ENCODE measurements around the gene NFIB. TPM values are rescaled to one million over a fixed set of nuclear protein-coding genes. Genes with fewer than 3 reads are reported as not detected.

The NFIB gene
- polyA plus RNA-seq, 3 donors: not detected

- peak overlapping the region in 1 of 2 donors; percentile 11 for H3K4me3 Mint-ChIP-seq
- no peaks in the 10 kb centered on the region for H4K20me1 ChIP-seq (ENCODE audit: insufficient read depth, low read length)
- DNase-seq: no peak
- no peaks in the 10 kb centered on the region for H3K36me3 ChIP-seq (replicated peaks in 1 of 2; ENCODE audit: control insufficient read depth in 1 of 2, insufficient read depth in 2 of 2, low read length in 2 of 2)
- H3K27ac ChIP-seq (ENCODE audit: low read depth in 1 of 2, low read length in 2 of 2): no peak overlapping the region
- H3K4me3 ChIP-seq (replicated peaks in 1 of 3; ENCODE audit: low read depth in 2 of 3, low read length in 3 of 3): no peak overlapping the region
- peaks cover 29 to 62% (median 47%) of the 10 kb centered on the region in 3 donors for H3K27me3 Mint-ChIP-seq (ENCODE audit: low read depth in 3 of 3)
- no peak overlapping the region for H2AFZ ChIP-seq (ENCODE audit: insufficient read depth, low read depth, low read length, poor library complexity, severe bottlenecking)
- H3K9ac ChIP-seq (ENCODE audit: insufficient read depth, low read length, poor library complexity, severe bottlenecking): no peak overlapping the region
- peaks cover 1 to 6% of the 10 kb centered on the region in 2 donors for H3K4me1 ChIP-seq (ENCODE audit: control insufficient read depth in 1 of 2, insufficient read depth in 2 of 2, low read length in 2 of 2)
- peaks cover 0 to 8% of the 10 kb centered on the region in 2 donors for H3K9me3 ChIP-seq (replicated peaks in 1 of 2; ENCODE audit: control insufficient read depth in 1 of 2, insufficient read depth in 1 of 2, low read length in 2 of 2)
- peaks cover 2 to 7% of the 10 kb centered on the region in 2 donors for H3K36me3 Mint-ChIP-seq
- no peaks in the 10 kb centered on the region for H3K79me2 ChIP-seq (ENCODE audit: insufficient read depth, low read length)
- no CpG with 5 or more reads among the region's 2 CpGs for WGBS (ENCODE audit: insufficient coverage)
- intact Hi-C loops (cut with micrococcal nuclease): no loop called here
- H3K4me1 Mint-ChIP-seq: peaks cover 10% of the 10 kb centered on the region
- H3K4me2 ChIP-seq (replicated peaks; ENCODE audit: extremely low read depth, low read length, poor library complexity, severe bottlenecking): no peak overlapping the region
- no peak overlapping the region for H3K27ac Mint-ChIP-seq
- TF ChIP-seq CTCF (IDR thresholded peaks at IDR 0.05): no peak
- peaks cover 48 to 67% of the 10 kb centered on the region in 2 donors for H3K27me3 ChIP-seq (ENCODE audit: control insufficient read depth in 2 of 2, insufficient read depth in 2 of 2, low read length in 2 of 2)
- peaks cover 0 to 16% (median 7%) of the 10 kb centered on the region in 7 donors for H3K9me3 Mint-ChIP-seq
These were observed 4.5 kb downstream of the NFIB start for GRCh38 chr9:14309403-14309802.

- H4K20me1 ChIP-seq (ENCODE audit: insufficient read depth, low read length): no peaks in the 10 kb centered on the region
- no peak overlapping the region for H3K27ac ChIP-seq (ENCODE audit: low read depth in 1 of 2, low read length in 2 of 2)
- H3K9me3 ChIP-seq (replicated peaks in 1 of 2; ENCODE audit: control insufficient read depth in 1 of 2, insufficient read depth in 1 of 2, low read length in 2 of 2): peaks cover 0 to 8% of the 10 kb centered on the region in 2 donors
- H3K9ac ChIP-seq (ENCODE audit: insufficient read depth, low read length, poor library complexity, severe bottlenecking): no peak overlapping the region
- Mint-ChIP-seq H3K4me1 (peaks cover 7% of the 10 kb centered on the region), H3K4me3 (no peak overlapping the region), H3K9me3 (peaks cover 0 to 13% (median 5%) of the 10 kb centered on the region in 7 donors), H3K36me3 (peaks cover 0 to 5% of the 10 kb centered on the region in 2 donors), H3K27me3 (ENCODE audit: low read depth in 3 of 3) (peaks cover 27 to 59% (median 43%) of the 10 kb centered on the region in 3 donors), H3K27ac (no peak overlapping the region)
- H3K4me1 ChIP-seq (ENCODE audit: control insufficient read depth in 1 of 2, insufficient read depth in 2 of 2, low read length in 2 of 2): peaks cover 0 to 5% of the 10 kb centered on the region in 2 donors
- DNase-seq: no peak
- no peak overlapping the region for H3K4me2 ChIP-seq (replicated peaks; ENCODE audit: extremely low read depth, low read length, poor library complexity, severe bottlenecking)
- intact Hi-C loops (cut with micrococcal nuclease): no loop called here
- no peak for TF ChIP-seq CTCF (IDR thresholded peaks at IDR 0.05)
- no peaks in the 10 kb centered on the region for H3K79me2 ChIP-seq (ENCODE audit: insufficient read depth, low read length)
- H3K4me3 ChIP-seq (replicated peaks in 1 of 3; ENCODE audit: low read depth in 2 of 3, low read length in 3 of 3): no peak overlapping the region
- 87% methylated on average over 3 of the region's 6 CpGs for WGBS (ENCODE audit: insufficient coverage)
- H3K27me3 ChIP-seq (ENCODE audit: control insufficient read depth in 2 of 2, insufficient read depth in 2 of 2, low read length in 2 of 2): peaks cover 46 to 70% of the 10 kb centered on the region in 2 donors
- no peaks in the 10 kb centered on the region for H3K36me3 ChIP-seq (replicated peaks in 1 of 2; ENCODE audit: control insufficient read depth in 1 of 2, insufficient read depth in 2 of 2, low read length in 2 of 2)
- H2AFZ ChIP-seq (ENCODE audit: insufficient read depth, low read depth, low read length, poor library complexity, severe bottlenecking): no peak overlapping the region
These were observed 5.1 kb downstream of the NFIB start for GRCh38 chr9:14308853-14309145.

Data from CD14-positive monocyte (primary cell).